Fibroblast of lung (primary cell): Measurements from ENCODE around the gene CFHR2.

Experiments
- EZH2 ChIP-seq: IDR thresholded peaks from 2 replicates; pipeline ENCODE4 v1.5.1; 2012; ENCODE audit warnings: low read length, control low read depth, mild to moderate bottlenecking; ENCODE audit errors: missing control alignments
- TF ChIP-seq, protein P1 (sequence below), 2 donors: IDR thresholded peaks in 1 of 2; conservative IDR thresholded peaks in 1 of 2; 1 replicate in 1 of 2; 2 replicates in 1 of 2; pipeline ENCODE4 v1.5.1; 2011 to 2012; ENCODE audit warnings: low read length in 2 of 2, control low read depth in 1 of 2, inconsistent platforms in 1 of 2, low read depth in 1 of 2, mild to moderate bottlenecking in 1 of 2

DNA sequence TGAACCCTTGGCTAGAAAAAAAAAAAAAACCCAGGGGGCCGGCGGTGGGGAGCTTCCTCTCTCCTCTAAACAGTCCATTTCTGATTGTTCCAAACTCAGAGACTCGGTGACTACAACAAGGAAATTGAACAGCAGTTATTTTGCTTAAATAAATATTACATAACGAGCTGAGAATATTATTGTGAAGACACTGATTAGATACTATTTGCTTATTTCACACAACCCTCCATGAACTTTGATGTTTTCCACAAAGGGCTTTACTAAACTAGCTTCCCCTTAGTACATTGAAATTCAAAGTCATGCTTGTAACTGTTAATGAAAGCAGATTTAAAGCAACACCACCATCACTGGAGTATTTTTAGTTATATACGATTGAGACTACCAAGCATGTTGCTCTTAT, 33.7 kb downstream of the CFHR2 start, which contains the start of gene CFHR5:
- TF ChIP-seq, protein P1, sequence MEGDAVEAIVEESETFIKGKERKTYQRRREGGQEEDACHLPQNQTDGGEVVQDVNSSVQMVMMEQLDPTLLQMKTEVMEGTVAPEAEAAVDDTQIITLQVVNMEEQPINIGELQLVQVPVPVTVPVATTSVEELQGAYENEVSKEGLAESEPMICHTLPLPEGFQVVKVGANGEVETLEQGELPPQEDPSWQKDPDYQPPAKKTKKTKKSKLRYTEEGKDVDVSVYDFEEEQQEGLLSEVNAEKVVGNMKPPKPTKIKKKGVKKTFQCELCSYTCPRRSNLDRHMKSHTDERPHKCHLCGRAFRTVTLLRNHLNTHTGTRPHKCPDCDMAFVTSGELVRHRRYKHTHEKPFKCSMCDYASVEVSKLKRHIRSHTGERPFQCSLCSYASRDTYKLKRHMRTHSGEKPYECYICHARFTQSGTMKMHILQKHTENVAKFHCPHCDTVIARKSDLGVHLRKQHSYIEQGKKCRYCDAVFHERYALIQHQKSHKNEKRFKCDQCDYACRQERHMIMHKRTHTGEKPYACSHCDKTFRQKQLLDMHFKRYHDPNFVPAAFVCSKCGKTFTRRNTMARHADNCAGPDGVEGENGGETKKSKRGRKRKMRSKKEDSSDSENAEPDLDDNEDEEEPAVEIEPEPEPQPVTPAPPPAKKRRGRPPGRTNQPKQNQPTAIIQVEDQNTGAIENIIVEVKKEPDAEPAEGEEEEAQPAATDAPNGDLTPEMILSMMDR (conservative IDR thresholded peaks at IDR 0.05 in 1 of 2, IDR thresholded peaks at IDR 0.05 in 1 of 2; ENCODE audit: low read depth in 1 of 2, low read length in 2 of 2): no peak
- no peak for TF ChIP-seq EZH2
